Astrocyte (in vitro differentiated cells and primary cell): ENCODE results near the gene OLA1. TPM values are rescaled to one million over a fixed set of nuclear protein-coding genes. Genes with fewer than 3 reads are reported as not detected.
A peak's percentile ranks its signal among the peaks of the same experiment; 100 is the strongest.

Experiments
- DNase-seq: peaks from one replicate; pipeline ENCODE4 v3.0.0-alpha.2; 2010; ENCODE audit warnings: low read depth
- FAIRE-seq: peaks from 2 replicates; lab custom pipeline; 2011; peaks lifted over from hg19 to GRCh38; lab: Jason Lieb, UNC
- H2AFZ ChIP-seq: 2 replicates; pipeline ENCODE4 v1.6.0; 2012; ENCODE audit warnings: low read depth, low read length, inconsistent platforms
- H3K27ac ChIP-seq: 2 replicates; pipeline ENCODE4 v1.5.1; 2011; ENCODE audit warnings: low read depth, low read length, inconsistent platforms
- H3K27me3 ChIP-seq: 2 replicates; pipeline ENCODE4 v1.6.0; 2011; ENCODE audit warnings: low read length, inconsistent platforms; ENCODE audit not compliant: insufficient read depth
- H3K36me3 ChIP-seq: 2 replicates; pipeline ENCODE4 v1.5.1; 2011; ENCODE audit warnings: low read length, inconsistent platforms; ENCODE audit not compliant: insufficient read depth
- H3K4me1 ChIP-seq: 2 replicates; pipeline ENCODE4 v1.5.1; 2011; ENCODE audit warnings: low read length, inconsistent platforms; ENCODE audit not compliant: insufficient read depth
- H3K4me2 ChIP-seq: 2 replicates; pipeline ENCODE4 v1.6.0; 2012; ENCODE audit warnings: low read length, inconsistent platforms
- H3K4me3 ChIP-seq: 2 replicates; pipeline ENCODE4 v1.5.1; 2011; ENCODE audit warnings: low read depth, mild to moderate bottlenecking, low read length, inconsistent platforms; ENCODE audit not compliant: insufficient read depth
- H3K79me2 ChIP-seq: 2 replicates; pipeline ENCODE4 v1.6.0; 2012; ENCODE audit warnings: mild to moderate bottlenecking, low read length, inconsistent platforms; ENCODE audit not compliant: insufficient read depth
- H3K9ac ChIP-seq: 2 replicates; pipeline ENCODE4 v1.6.0; 2012; ENCODE audit warnings: mild to moderate bottlenecking, low read length, inconsistent platforms
- H3K9me3 ChIP-seq: 2 replicates; pipeline ENCODE4 v1.5.1; 2012; ENCODE audit warnings: low read depth, mild to moderate bottlenecking, low read length, inconsistent platforms; ENCODE audit not compliant: insufficient read depth
- H4K20me1 ChIP-seq: 2 replicates; pipeline ENCODE4 v1.6.0; 2012; ENCODE audit warnings: low read length, inconsistent platforms; ENCODE audit not compliant: insufficient read depth
- H3K27ac Mint-ChIP-seq: one replicate; pipeline ENCODE4 v1.8.0; 2021; ENCODE audit warnings: mild to moderate bottlenecking, mixed read lengths; ENCODE audit not compliant: unreplicated experiment
- H3K27me3 Mint-ChIP-seq: one replicate; pipeline ENCODE4 v1.8.0; 2021; ENCODE audit warnings: low read depth, mixed read lengths; ENCODE audit not compliant: unreplicated experiment
- H3K36me3 Mint-ChIP-seq: one replicate; pipeline ENCODE4 v1.8.0; 2021; ENCODE audit warnings: low read depth, mixed read lengths; ENCODE audit not compliant: unreplicated experiment
- H3K4me1 Mint-ChIP-seq: one replicate; pipeline ENCODE4 v1.8.0; 2021; ENCODE audit warnings: low read depth, mixed read lengths; ENCODE audit not compliant: unreplicated experiment
- H3K4me3 Mint-ChIP-seq: one replicate; pipeline ENCODE4 v1.8.0; 2021; ENCODE audit warnings: mild to moderate bottlenecking, moderate library complexity, mixed read lengths; ENCODE audit not compliant: unreplicated experiment
- H3K9me3 Mint-ChIP-seq: one replicate; pipeline ENCODE4 v1.8.0; 2021; ENCODE audit warnings: mild to moderate bottlenecking, mixed read lengths; ENCODE audit not compliant: unreplicated experiment
- EZH2 ChIP-seq: IDR thresholded peaks from 2 replicates; pipeline ENCODE4 v1.6.1; 2012; ENCODE audit warnings: mild to moderate bottlenecking, low read length, inconsistent platforms; ENCODE audit not compliant: insufficient read depth
- total RNA-seq: library from RNA; stranded (reverse); gene quantifications from 2 replicates; pipeline ENCODE4 v1.2.1, GENCODE V29; 2021
- TF ChIP-seq, protein P1 (sequence below): IDR thresholded peaks from 2 replicates; pipeline ENCODE4 v1.5.1; 2011; ENCODE audit warnings: low read depth, mild to moderate bottlenecking, inconsistent platforms, low read length, moderate library complexity; ENCODE audit not compliant: insufficient read depth

OLA1 gene
- total RNA-seq, 1 donor from 2014 or later = 104 TPM

- FAIRE-seq (no peak), DNase-seq (no peak)
- Histone ChIP-seq H3K79me2 (no peaks in the 10 kb centered on the region), H3K9me3 (no peaks in the 10 kb centered on the region), H3K27me3 (no peaks in the 10 kb centered on the region), H4K20me1 (no peaks in the 10 kb centered on the region), H3K27ac (no peak overlapping the region), H2AFZ (no peak overlapping the region), H3K4me3 (no peak overlapping the region), H3K4me2 (no peak overlapping the region), H3K9ac (no peak overlapping the region), H3K4me1 (peaks cover 40% of the 10 kb centered on the region), H3K36me3 (no peaks in the 10 kb centered on the region)
- Mint-ChIP-seq H3K4me3 (no peak overlapping the region), H3K36me3 (peaks cover 2% of the 10 kb centered on the region), H3K9me3 (no peaks in the 10 kb centered on the region), H3K27ac (no peak overlapping the region), H3K4me1 (peaks cover 45% of the 10 kb centered on the region), H3K27me3 (no peaks in the 10 kb centered on the region)
- TF ChIP-seq, protein P1, sequence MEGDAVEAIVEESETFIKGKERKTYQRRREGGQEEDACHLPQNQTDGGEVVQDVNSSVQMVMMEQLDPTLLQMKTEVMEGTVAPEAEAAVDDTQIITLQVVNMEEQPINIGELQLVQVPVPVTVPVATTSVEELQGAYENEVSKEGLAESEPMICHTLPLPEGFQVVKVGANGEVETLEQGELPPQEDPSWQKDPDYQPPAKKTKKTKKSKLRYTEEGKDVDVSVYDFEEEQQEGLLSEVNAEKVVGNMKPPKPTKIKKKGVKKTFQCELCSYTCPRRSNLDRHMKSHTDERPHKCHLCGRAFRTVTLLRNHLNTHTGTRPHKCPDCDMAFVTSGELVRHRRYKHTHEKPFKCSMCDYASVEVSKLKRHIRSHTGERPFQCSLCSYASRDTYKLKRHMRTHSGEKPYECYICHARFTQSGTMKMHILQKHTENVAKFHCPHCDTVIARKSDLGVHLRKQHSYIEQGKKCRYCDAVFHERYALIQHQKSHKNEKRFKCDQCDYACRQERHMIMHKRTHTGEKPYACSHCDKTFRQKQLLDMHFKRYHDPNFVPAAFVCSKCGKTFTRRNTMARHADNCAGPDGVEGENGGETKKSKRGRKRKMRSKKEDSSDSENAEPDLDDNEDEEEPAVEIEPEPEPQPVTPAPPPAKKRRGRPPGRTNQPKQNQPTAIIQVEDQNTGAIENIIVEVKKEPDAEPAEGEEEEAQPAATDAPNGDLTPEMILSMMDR = no peak
- no peak for TF ChIP-seq EZH2
Measured at GRCh38 chr2:174028935-174029334, 219.4 kb downstream of the OLA1 start.

DNA sequence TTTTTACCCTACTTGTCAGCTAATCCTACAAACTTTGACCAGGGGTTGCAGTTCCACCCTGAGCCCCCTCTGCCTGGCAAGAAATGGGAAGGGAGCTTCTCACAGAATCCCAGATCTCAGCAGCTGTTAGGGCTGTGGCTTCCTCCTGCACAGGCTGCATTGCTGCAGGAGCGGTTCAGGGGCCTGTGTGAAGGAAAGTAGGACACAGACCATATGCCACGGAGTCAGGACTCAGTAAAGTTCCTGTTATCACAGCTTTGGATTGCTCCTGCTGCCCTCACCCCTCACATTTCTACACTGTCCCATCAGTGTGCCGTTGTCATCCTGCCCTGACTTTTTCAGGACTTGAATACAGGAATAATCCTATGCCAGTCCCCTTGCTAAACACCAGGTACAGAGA is 220.4 kb downstream of the OLA1 start:
- Mint-ChIP-seq H3K27me3 (no peaks in the 10 kb centered on the region), H3K4me1 (peaks cover 44% of the 10 kb centered on the region), H3K4me3 (no peak overlapping the region), H3K36me3 (peaks cover 2% of the 10 kb centered on the region), H3K27ac (peak overlapping the region; percentile 21), H3K9me3 (no peaks in the 10 kb centered on the region)
- no peak for TF ChIP-seq EZH2
- TF ChIP-seq, protein P1 = no peak
- Histone ChIP-seq H3K4me2 (no peak overlapping the region), H3K4me3 (no peak overlapping the region), H3K9me3 (no peaks in the 10 kb centered on the region), H3K79me2 (no peaks in the 10 kb centered on the region), H4K20me1 (no peaks in the 10 kb centered on the region), H3K4me1 (peaks cover 43% of the 10 kb centered on the region), H2AFZ (no peak overlapping the region), H3K27ac (no peak overlapping the region), H3K36me3 (no peaks in the 10 kb centered on the region), H3K27me3 (no peaks in the 10 kb centered on the region), H3K9ac (no peak overlapping the region)
- FAIRE-seq (no peak), DNase-seq (no peak)

DNA sequence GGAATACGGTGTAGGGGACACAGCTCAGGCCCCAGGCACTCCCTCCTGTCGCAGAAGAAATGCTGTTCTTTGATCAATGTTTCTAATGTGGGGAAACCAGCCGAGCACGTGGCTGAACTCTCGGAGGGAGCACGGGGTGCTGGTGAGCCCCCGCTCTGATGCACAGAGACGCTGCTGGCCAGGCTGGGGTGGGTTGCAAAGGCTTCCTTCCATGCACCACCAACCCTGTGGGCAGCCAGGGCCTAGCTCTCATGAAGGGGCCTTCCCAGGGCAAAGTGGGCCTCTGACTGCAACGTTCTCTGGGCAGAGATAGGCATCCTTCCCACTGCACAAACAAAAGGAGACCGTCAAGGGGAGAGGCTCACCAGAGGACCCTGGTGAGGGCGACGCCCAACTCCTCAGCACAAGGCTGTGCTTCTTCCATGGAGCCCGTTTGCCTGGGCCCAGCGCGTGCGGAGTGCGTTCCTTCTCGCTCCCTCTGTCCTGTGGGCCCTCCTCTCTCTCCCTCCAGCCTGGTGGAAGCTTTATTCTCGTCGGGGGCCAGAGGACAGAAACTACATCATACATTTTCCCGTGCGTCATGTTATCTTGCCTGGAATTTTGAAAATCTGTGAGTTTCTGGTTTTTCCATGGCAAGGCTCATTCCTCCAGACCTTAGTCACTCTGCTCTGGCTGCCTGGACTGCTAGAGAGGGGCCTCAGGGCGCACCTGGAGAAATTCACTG is 222.0 kb downstream of the OLA1 start:
- Mint-ChIP-seq H3K36me3 (peaks cover 2% of the 10 kb centered on the region), H3K27me3 (no peaks in the 10 kb centered on the region), H3K4me3 (peak overlapping the region; percentile 77), H3K4me1 (peaks cover 32% of the 10 kb centered on the region), H3K9me3 (peaks cover 2% of the 10 kb centered on the region), H3K27ac (peak overlapping the region; percentile 100)
- Histone ChIP-seq H3K4me1 (peaks cover 30% of the 10 kb centered on the region), H3K27ac (peak overlapping the region; percentile 77), H2AFZ (peak overlapping the region; percentile 66), H4K20me1 (no peaks in the 10 kb centered on the region), H3K27me3 (no peaks in the 10 kb centered on the region), H3K9ac (peak overlapping the region; percentile 43), H3K4me2 (peak overlapping the region; percentile 32), H3K36me3 (no peaks in the 10 kb centered on the region), H3K79me2 (no peaks in the 10 kb centered on the region), H3K9me3 (no peaks in the 10 kb centered on the region), H3K4me3 (no peak overlapping the region)
- DNase-seq = peak; percentile 86
- TF ChIP-seq EZH2 = no peak
- TF ChIP-seq, protein P1 = no peak
- FAIRE-seq = no peak
